PC-9 (cell line): ENCODE results near the gene PDE3B. TPM values are rescaled to one million over a fixed set of nuclear protein-coding genes. Genes with fewer than 3 reads are reported as not detected.

Experiments used
- BruUV-seq: library from RNA; stranded (reverse); fragments of 400-500 nt; replicated peaks from 2 replicates; lab custom pipeline; 2021; lab: Mats Ljungman, UMichigan
- CTCF ChIA-PET: fragments of 300-600 bp; sonication (Branson Sonifier 250); formaldehyde crosslinking; loops from one replicate; lab custom pipeline; 2022; ENCODE audit warnings: antibody characterized with exemption; lab: Charles Lee
- POLR2A ChIA-PET: fragments of 300-600 bp; sonication (Branson Sonifier 250); formaldehyde crosslinking; loops from one replicate; lab custom pipeline; 2022; ENCODE audit warnings: antibody characterized with exemption; ENCODE audit not compliant: unreplicated experiment; lab: Charles Lee
- DNase-seq, 2 experiments: peaks; one replicate each; pipeline versions ENCODE4 v3.0.0 to v3.0.0-alpha.2; 2015 to 2022; ENCODE audit warnings: mixed read lengths in 1 of 2
- H2AFZ ChIP-seq: fragments of 200-600 bp; sonication (generic); 2 replicates; pipeline ENCODE4 v1.8.1; 2017; ENCODE audit warnings: antibody characterized with exemption
- H3F3A ChIP-seq: fragments of 200-600 bp; sonication (generic); 2 replicates; pipeline ENCODE4 v1.8.1; 2017; ENCODE audit warnings: antibody characterized with exemption, mild to moderate bottlenecking, low read depth; ENCODE audit not compliant: insufficient read depth
- H3K27ac ChIP-seq: fragments of 200-600 bp; sonication (generic); 2 replicates; pipeline ENCODE4 v1.6.1; 2016; ENCODE audit warnings: mixed run types
- H3K27me3 ChIP-seq: fragments of 200-600 bp; sonication (generic); 2 replicates; pipeline ENCODE4 v1.6.1; 2016; ENCODE audit warnings: low read depth, mixed run types; ENCODE audit not compliant: insufficient read depth
- H3K36me3 ChIP-seq: fragments of 200-600 bp; sonication (generic); 2 replicates; pipeline ENCODE4 v1.6.1; 2016; ENCODE audit warnings: low read depth, mixed run types
- H3K4me1 ChIP-seq: fragments of 200-600 bp; sonication (generic); replicated peaks from 2 replicates; pipeline ENCODE4 v1.6.1; 2016; ENCODE audit warnings: mixed run types; ENCODE audit not compliant: insufficient read depth
- H3K4me2 ChIP-seq: fragments of 200-600 bp; sonication (generic); 2 replicates; pipeline ENCODE4 v1.6.1; 2017; ENCODE audit warnings: mixed run types
- H3K4me3 ChIP-seq: fragments of 200-600 bp; sonication (generic); 2 replicates; pipeline ENCODE4 v1.6.1; 2016; ENCODE audit warnings: mixed run types
- H3K79me2 ChIP-seq: fragments of 200-600 bp; sonication (generic); 2 replicates; pipeline ENCODE4 v1.6.1; 2017; ENCODE audit warnings: low read depth, mixed run types
- H3K9me2 ChIP-seq: fragments of 200-600 bp; sonication (generic); 2 replicates; pipeline ENCODE4 v1.8.1; 2017; ENCODE audit warnings: mild to moderate bottlenecking; ENCODE audit not compliant: insufficient read depth
- H3K9me3 ChIP-seq: fragments of 200-600 bp; sonication (generic); 2 replicates; pipeline ENCODE4 v1.8.1; 2016; ENCODE audit warnings: low read depth; ENCODE audit not compliant: insufficient read depth
- H4K20me1 ChIP-seq: fragments of 200-600 bp; sonication (generic); 2 replicates; pipeline ENCODE4 v1.8.1; 2017; ENCODE audit not compliant: insufficient read depth
- CTCF ChIP-seq: fragments of 200-600 bp; sonication (generic); conservative IDR thresholded peaks from 2 replicates; pipeline ENCODE4 v1.6.1; 2017; ENCODE audit warnings: mixed run types, antibody characterized with exemption, mild to moderate bottlenecking, moderate library complexity
- EZH2 ChIP-seq: fragments of 200-600 bp; sonication (generic); IDR thresholded peaks from 2 replicates; pipeline ENCODE4 v1.8.0; 2017; ENCODE audit warnings: antibody characterized with exemption, low read depth
- intact Hi-C: fragments of 100-400 bp; cut with micrococcal nuclease; formaldehyde crosslinking; loops from one replicate; pipeline ENCODE4 v1.10.0; 2022; ENCODE audit not compliant: unreplicated experiment
- total RNA-seq: library from RNA; stranded (reverse); gene quantifications from 2 replicates; pipeline ENCODE4 v1.2.3, GENCODE V29; 2021

Gene PDE3B
- total RNA-seq, 1 experiment from 2014 or later: not detected

- H3K4me2 ChIP-seq: no peak overlapping the region
- H4K20me1 ChIP-seq: no peaks in the 10 kb centered on the region
- H2AFZ ChIP-seq: no peak overlapping the region
- intact Hi-C loops: no loop called here
- H3K4me3 ChIP-seq: no peak overlapping the region
- no peaks in the 10 kb centered on the region for H3K79me2 ChIP-seq
- ChIA-PET CTCF (no interaction called here), POLR2A (no interaction called here)
- no peaks in the 10 kb centered on the region for H3K9me3 ChIP-seq
- no peaks in the 10 kb centered on the region for H3F3A ChIP-seq
- no TSS peak for BruUV-seq
- no peak overlapping the region for H3K27ac ChIP-seq
- H3K27me3 ChIP-seq: no peaks in the 10 kb centered on the region
- TF ChIP-seq CTCF (no peak), EZH2 (no peak)
- H3K9me2 ChIP-seq: no peaks in the 10 kb centered on the region
- no peaks in the 10 kb centered on the region for H3K4me1 ChIP-seq
- no peak for DNase-seq
- no peaks in the 10 kb centered on the region for H3K36me3 ChIP-seq
Observed at GRCh38 chr11:14854057-14854456, 210.5 kb downstream of the PDE3B start.

- no peaks in the 10 kb centered on the region for H4K20me1 ChIP-seq
- no peak overlapping the region for H3K4me3 ChIP-seq
- no peaks in the 10 kb centered on the region for H3K27me3 ChIP-seq
- no peaks in the 10 kb centered on the region for H3K9me2 ChIP-seq
- no peaks in the 10 kb centered on the region for H3F3A ChIP-seq
- H3K9me3 ChIP-seq: no peaks in the 10 kb centered on the region
- H3K4me1 ChIP-seq: no peaks in the 10 kb centered on the region
- no peaks in the 10 kb centered on the region for H3K36me3 ChIP-seq
- CTCF ChIA-PET: no interaction called here
- TF ChIP-seq CTCF: no peak
- TF ChIP-seq EZH2: no peak
- H3K4me2 ChIP-seq: no peak overlapping the region
- intact Hi-C loops: no loop called here
- no peaks in the 10 kb centered on the region for H3K79me2 ChIP-seq
- DNase-seq: no peak
- POLR2A ChIA-PET: no interaction called here
- BruUV-seq: no TSS peak
- H3K27ac ChIP-seq: no peak overlapping the region
- H2AFZ ChIP-seq: no peak overlapping the region
Observed at GRCh38 chr11:14855890-14856289, 212.3 kb downstream of the PDE3B start.

- Histone ChIP-seq H3K4me3 (no peak overlapping the region), H3K36me3 (no peaks in the 10 kb centered on the region), H3F3A (no peaks in the 10 kb centered on the region), H3K27me3 (no peaks in the 10 kb centered on the region), H4K20me1 (no peaks in the 10 kb centered on the region), H2AFZ (no peak overlapping the region), H3K79me2 (no peaks in the 10 kb centered on the region), H3K4me2 (no peak overlapping the region), H3K9me3 (no peaks in the 10 kb centered on the region), H3K4me1 (no peaks in the 10 kb centered on the region), H3K27ac (no peak overlapping the region), H3K9me2 (no peaks in the 10 kb centered on the region)
- TF ChIP-seq CTCF (no peak), EZH2 (no peak)
- no peak for DNase-seq
- intact Hi-C loops: no loop called here
- POLR2A ChIA-PET: no interaction called here
- BruUV-seq: no TSS peak
- CTCF ChIA-PET: no interaction called here
Observed at GRCh38 chr11:14857621-14858020, 214.0 kb downstream of the PDE3B start.
